OCI-LY3 (cell line): ENCODE results near the gene PATL2.

ENCODE experiments used
- EZH2phosphoT487 ChIP-seq: fragments of 200-600 bp; shearing (Covaris generic); IDR thresholded peaks from 2 replicates; pipeline ENCODE4 v1.6.1; 2018; ENCODE audit warnings: antibody characterized with exemption, mixed run types, low read depth
- TF ChIP-seq, protein P1 (sequence below): fragments of 200-600, 300-600 bp; sonication (generic); IDR thresholded peaks from 2 replicates; pipeline ENCODE4 v1.5.1; 2014; ENCODE audit warnings: antibody characterized with exemption, low read length, low read depth

DNA sequence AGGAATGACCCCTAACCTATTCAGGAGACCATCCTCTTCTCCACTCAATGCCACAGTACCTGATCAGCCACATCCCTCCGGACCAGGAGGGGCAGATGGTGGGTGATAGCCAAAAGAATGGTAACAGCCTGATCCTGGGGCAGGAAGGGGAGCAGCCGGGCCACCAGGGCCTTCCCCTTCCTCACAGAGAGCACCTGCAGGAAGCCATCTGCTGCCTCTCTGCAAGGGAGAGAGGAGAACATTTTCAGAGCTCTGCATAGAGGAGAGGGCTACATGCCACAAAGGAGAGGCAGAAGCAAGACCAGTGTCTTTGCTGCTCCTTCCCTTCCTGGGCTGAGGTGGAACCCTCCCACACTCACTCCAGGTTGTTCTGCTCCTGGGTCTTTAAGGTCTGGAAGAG, 42.2 kb downstream of the PATL2 start:
- TF ChIP-seq, protein P1, sequence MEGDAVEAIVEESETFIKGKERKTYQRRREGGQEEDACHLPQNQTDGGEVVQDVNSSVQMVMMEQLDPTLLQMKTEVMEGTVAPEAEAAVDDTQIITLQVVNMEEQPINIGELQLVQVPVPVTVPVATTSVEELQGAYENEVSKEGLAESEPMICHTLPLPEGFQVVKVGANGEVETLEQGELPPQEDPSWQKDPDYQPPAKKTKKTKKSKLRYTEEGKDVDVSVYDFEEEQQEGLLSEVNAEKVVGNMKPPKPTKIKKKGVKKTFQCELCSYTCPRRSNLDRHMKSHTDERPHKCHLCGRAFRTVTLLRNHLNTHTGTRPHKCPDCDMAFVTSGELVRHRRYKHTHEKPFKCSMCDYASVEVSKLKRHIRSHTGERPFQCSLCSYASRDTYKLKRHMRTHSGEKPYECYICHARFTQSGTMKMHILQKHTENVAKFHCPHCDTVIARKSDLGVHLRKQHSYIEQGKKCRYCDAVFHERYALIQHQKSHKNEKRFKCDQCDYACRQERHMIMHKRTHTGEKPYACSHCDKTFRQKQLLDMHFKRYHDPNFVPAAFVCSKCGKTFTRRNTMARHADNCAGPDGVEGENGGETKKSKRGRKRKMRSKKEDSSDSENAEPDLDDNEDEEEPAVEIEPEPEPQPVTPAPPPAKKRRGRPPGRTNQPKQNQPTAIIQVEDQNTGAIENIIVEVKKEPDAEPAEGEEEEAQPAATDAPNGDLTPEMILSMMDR = no peak
- TF ChIP-seq EZH2phosphoT487 = no peak
